Measurements from ENCODE around the gene KHNYN. TPM values are rescaled to one million over a fixed set of nuclear protein-coding genes. Genes with fewer than 3 reads are reported as not detected.

The KHNYN gene
- total and polyA plus RNA-seq, 2 of the 8 experiments (the other 6 are each of a cell fraction or from before 2014, with no cell fraction given): 7.6 to 22.3 TPM

DNA sequence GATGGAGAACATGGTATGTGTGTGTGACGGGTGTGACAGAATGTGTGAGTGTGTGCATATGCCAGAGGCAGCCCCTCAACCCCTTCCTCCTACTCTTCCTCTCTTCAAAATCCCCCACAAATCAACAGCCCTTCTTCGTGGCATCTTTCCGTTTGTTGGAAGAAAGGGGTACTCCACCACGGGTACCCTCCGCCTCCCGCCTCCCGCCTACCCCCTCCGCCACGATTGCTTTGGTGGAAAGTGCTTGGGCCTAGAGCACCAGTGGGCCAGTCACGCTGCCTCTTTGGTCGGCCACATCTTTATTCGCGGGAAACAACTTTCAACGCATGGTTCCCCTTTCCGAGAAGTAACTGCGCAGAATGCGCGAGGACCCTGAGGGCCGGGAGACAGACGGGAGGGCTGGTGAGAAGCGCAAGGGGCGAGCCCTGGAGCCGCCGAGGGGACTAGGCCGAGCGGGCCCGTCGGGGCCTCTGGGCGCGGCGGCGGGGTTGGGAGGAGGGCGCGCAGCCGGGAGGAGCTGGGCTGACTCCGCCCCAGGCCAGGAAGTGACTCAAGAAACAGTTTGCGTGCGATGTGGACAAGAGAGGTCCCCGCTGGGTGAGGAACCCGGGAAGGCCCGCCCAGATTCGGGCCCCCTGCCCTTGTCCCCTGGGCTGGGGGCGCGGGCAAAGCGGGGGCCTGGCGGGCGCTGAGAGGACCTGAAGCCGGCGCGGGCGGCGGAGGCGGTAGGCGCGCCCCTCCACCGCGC, at the start of gene KHNYN, which contains the start of gene CBLN3 (continued):
- TF ChIP-seq, protein P1, sequence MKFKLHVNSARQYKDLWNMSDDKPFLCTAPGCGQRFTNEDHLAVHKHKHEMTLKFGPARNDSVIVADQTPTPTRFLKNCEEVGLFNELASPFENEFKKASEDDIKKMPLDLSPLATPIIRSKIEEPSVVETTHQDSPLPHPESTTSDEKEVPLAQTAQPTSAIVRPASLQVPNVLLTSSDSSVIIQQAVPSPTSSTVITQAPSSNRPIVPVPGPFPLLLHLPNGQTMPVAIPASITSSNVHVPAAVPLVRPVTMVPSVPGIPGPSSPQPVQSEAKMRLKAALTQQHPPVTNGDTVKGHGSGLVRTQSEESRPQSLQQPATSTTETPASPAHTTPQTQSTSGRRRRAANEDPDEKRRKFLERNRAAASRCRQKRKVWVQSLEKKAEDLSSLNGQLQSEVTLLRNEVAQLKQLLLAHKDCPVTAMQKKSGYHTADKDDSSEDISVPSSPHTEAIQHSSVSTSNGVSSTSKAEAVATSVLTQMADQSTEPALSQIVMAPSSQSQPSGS (IDR thresholded peaks at IDR 0.05; ENCODE audit: low read length): no peak
- 0 out of 2 replicates have a peak, but pooled peaks have one; percentile 30 for TF ChIP-seq SUZ12 (IDR thresholded peaks at IDR 0.05; ENCODE audit: low read length)
- TF ChIP-seq, protein P2, sequence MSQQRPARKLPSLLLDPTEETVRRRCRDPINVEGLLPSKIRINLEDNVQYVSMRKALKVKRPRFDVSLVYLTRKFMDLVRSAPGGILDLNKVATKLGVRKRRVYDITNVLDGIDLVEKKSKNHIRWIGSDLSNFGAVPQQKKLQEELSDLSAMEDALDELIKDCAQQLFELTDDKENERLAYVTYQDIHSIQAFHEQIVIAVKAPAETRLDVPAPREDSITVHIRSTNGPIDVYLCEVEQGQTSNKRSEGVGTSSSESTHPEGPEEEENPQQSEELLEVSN (IDR thresholded peaks at IDR 0.05): peak; percentile 71
- no peak for TF ChIP-seq SIX5 (IDR thresholded peaks at IDR 0.05; ENCODE audit: low read depth, low read length)
- TF ChIP-seq, protein P3, sequence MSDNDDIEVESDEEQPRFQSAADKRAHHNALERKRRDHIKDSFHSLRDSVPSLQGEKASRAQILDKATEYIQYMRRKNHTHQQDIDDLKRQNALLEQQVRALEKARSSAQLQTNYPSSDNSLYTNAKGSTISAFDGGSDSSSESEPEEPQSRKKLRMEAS (IDR thresholded peaks at IDR 0.05): peak; percentile 36; the same call in 1 of the 2 replicates
- TF ChIP-seq SIN3A (conservative IDR thresholded peaks at IDR 0.05 in 1 of 2, IDR thresholded peaks at IDR 0.05 in 1 of 2; ENCODE audit: low read depth in 1 of 2, low read length in 2 of 2): peak in 1 of 2 experiments; percentile 64; a peak in 1 of 4 replicates
- TF ChIP-seq CBX8 (IDR thresholded peaks at IDR 0.05; ENCODE audit: borderline replicate concordance, low read depth, low read length): no peak
- TF ChIP-seq PHF8 (conservative IDR thresholded peaks at IDR 0.05; ENCODE audit: low read depth, low read length): peak; percentile 84
- peak; percentile 45 for TF ChIP-seq SAP30 (IDR thresholded peaks at IDR 0.05; ENCODE audit: insufficient read depth, insufficient replicate concordance, low read length)
- TF ChIP-seq CHD2 (IDR thresholded peaks at IDR 0.05; ENCODE audit: low read length): no peak; the same call in 1 of the 2 replicates
- TF ChIP-seq CTBP2 (IDR thresholded peaks at IDR 0.05; ENCODE audit: borderline replicate concordance, insufficient read depth, insufficient read length, low read length): no peak
- peak; percentile 64 for TF ChIP-seq TBP (IDR thresholded peaks at IDR 0.05; ENCODE audit: low read depth, low read length)
